ENCODE data around the gene CPSF7.
"Not testable (repeated sequence)": the region's sequence is repeated elsewhere in the genome, so short reads cannot be mapped to it uniquely, and the experiment has no call there.

The CPSF7 gene, protein sequence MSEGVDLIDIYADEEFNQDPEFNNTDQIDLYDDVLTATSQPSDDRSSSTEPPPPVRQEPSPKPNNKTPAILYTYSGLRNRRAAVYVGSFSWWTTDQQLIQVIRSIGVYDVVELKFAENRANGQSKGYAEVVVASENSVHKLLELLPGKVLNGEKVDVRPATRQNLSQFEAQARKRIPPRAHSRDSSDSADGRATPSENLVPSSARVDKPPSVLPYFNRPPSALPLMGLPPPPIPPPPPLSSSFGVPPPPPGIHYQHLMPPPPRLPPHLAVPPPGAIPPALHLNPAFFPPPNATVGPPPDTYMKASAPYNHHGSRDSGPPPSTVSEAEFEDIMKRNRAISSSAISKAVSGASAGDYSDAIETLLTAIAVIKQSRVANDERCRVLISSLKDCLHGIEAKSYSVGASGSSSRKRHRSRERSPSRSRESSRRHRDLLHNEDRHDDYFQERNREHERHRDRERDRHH

DNA sequence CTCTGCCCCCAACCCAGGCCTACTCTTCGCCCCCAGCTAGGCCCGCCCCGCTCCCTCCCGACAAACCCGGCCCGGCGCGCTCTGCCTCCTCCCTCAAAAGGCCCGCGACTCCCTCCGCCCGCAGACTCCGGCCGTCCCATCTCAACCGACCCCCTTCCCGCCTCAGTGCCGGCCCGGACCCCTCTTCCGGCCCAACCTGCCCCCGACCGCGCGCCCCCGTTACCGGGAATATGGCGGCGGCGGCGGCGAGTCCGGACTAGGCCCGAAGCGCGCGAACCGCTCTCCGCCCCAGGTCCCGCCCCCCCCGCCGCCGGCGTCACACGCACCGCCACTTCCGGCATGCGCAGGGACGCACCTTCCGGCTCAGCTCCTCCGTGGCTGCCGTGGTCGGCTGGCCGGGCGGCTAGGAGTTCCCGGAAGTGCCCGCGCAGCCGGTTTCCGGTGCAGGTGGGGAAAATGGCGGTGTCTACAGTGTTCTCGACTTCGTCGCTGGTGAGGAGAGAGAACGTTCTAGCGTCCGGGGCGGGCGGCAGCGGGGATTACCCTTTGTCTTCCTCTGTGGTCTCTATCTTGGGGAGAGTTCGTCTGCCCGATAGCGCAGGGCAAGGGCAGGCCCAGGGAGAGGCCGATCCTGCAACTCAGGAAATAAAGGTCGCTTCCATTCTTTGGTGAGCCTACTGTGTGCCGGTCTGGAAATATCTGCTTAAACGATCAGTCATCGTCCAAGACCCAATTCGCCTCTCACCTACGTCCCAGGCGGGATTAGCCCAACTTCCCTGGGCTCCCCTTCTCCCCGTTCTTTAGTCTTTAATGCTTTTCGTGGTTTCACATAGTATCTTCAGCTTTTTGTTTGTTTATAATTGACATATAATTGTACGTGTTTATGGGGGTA, at the start of gene CPSF7, which contains the start of gene SDHAF2:
Gene CPSF7 (minus strand): TSS at position 285 of the 892 bp plus-strand sequence. CDS start 740 bp downstream, outside the sequence.
Gene SDHAF2 (plus strand): TSS at position 434 of the 892 bp plus-strand sequence. CDS start 23 bp downstream, at position 457.
- peak; percentile 90 to 95 for DNase-seq

DNA sequence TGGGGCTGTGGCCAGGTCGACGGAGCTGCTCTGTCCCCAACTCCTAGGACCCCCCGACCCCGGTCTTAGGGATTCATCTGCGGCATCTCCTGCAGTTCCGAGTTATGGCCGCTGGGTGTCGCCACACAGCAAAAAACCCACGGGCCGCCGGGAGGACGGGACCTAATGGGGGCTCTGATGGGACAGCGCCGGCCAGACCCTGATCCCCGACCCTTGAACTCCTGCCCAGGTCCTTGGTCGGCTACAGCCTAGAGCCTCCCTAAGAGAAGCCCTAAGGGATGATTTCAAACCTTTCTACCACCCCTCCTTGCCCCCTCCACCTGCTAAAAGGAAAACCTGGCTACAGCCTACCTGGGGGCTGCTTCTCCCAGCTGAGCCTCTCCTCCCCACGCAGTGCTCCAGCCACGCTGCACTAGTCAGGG, 48.0 kb upstream of the CPSF7 start:
- peak; percentile 7 to 31 for DNase-seq

DNA sequence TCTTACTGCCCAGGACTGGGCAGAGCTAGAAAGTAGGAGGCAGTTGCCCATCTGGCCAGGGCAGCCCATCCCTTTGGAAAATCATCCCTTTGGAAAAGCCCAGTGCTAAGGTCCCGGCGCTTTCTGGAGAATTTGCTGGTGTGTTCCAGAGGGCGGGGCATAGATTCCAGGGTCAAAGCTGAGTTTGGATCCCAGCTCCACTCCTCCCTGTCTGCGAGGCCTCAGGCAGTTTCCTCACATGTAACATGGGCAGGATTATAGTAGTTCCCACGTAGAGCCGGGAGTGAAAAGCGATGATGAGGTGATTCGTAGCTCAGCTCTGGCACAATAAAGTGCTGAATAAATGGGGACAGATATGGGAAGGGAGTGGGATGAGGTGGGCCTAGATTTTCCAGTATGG, 47.4 kb upstream of the CPSF7 start:
- DNase-seq: no peak

DNA sequence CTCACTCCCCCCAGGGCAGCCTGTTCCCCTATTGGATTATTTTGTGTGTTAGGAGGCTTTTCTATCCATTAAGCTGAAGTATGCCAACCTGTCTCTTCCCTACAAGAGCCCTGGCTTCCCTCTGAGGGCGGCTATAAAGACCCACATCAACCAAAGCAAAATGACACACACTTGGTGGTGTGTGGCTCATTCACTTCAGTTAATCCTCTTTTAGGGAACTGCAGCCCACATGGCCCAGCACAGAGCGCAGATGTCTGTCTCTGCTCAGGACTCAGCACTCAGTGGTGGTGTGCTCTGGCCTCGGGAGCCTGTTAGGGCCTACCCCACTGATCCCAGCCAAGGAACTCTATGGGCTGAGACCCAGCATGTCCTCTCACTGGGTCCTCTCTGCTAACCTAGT, 46.6 kb upstream of the CPSF7 start:
- DNase-seq: no peak

DNA sequence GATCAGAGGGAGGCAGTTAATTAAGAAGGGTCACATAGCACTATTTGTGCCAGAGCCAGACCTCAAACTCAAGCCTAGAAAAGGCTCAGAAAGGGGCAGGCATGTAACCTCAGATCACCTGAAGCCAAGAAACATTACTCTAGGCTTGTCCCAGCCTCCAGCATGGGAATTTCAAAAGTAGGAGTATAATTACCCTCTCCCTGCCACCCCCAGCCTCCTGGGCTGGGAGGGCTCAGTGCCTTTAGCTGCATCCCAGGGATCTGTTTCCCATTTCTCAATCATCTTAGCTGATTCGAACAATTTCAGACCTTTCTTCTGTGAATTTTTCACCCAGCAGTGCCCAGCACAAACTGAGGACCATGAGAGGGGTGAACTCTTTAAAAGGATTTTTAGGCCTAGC, 45.7 kb upstream of the CPSF7 start:
- no peak for DNase-seq

GRCh38 chr11:61474013-61474643, 44.4 kb upstream of the CPSF7 start:
- DNase-seq: no peak

DNA sequence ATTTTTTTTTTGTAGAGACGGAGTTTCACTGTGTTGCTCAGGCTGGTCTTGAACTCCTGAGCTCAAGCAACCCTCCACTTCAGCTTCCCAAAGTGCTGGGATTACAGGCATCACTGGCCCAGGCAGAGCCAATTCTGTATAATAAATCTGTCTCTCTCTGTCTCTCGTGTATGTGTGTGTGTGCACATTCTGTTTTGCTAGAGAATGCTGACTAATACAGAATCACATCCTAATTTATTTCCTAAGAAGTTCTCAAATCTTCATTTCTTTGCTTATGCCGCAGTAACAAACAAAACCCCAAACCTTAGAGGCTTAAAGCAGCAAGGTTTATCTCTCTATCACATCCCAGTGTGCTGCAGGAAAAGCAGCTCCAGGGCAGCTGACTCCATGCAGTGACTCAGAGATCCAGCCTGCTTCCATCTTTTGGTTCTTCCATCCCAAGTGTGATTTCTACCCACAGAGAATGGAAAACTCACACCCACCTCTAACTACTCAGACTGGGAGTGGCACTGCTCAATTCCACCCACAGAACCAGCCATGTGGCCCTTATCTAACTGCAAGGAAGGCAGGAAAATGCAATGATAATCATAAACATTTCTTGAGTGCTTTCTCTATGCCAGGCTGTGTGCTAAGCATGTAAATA, 43.7 kb upstream of the CPSF7 start:
- no peak for DNase-seq

DNA sequence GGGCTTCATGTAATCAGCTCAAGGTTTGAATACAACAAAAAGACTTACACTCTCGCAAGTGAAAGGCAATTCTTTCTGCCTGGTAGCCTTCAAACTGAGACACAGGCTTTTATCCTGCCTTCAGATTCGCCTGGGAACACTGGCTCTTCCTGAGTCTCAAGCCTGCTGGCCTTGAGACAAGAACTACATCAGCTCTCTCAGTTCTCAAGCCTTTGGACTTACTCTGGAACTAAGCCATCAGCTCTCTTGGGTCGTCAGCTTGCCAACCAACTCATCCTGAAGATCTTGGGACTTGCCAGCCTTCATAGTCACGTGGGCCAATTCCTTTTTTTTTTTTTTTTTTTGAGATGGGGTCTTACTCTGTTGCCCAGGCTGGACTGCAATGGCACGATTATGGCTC, 43.1 kb upstream of the CPSF7 start:
- no peak for DNase-seq

DNA sequence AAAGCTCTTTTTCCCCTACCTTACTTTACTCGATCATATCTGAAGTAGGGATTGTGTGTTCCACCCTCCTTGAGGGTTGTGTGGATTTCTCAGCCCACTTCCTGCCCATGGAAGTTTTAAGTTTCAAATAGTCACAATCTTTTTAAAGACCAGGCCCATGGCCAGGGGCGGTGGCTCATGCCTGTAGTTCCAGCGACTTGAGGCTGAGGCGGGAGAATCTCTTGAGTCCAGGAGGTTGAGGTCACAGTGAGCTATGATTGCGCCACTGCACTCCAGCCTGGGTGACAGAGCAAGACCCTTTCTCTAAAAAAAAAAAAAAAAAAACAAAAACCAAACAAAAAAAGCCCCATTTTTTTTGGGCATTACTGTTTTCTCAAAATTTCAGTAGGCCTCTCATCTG, 42.5 kb upstream of the CPSF7 start:
- no peak for DNase-seq

DNA sequence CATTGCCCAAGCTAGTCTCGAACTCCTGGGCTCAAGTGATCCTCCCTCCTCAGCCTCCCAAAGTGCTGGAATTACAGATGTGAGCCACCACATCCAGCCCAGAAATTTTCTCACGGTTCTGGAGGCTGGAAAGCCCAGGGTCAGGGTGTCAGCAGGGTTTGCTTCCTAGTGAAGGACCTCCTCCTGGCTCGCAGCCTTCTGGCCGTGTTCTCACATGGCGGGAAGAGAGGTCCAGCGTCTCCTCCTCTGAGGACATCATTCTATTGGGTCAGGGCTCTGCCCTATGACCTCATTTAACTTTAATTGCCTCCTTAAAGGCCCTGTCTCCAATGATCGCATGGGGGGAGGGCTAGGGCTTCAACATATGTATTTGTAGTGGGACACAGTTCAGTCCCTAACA, 38.2 kb upstream of the CPSF7 start:
- DNase-seq: no peak

DNA sequence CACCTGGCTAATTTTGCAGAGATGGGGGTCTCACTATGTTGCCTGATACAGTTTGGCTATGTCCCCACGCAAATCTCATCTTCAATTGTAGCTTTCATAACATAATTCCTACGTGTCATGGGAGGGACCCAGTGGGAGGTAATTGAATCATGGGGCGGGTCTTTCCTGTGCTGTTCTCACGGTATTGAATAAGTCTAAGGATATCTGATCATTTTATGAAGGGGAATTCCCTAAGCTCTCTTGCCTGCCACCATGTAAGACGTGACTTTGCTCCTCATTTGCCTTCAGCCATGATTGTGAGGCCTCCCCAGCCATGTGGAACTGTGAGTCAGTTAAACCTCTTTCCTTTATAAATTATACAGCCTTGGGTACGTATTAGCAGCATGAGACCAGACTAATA, 37.8 kb upstream of the CPSF7 start:
- DNase-seq: not testable (repeated sequence)

- DNase-seq: no peak
These were observed 31.2 kb upstream of the CPSF7 start for GRCh38 chr11:61460986-61461385.

- no peak for DNase-seq
These were observed 30.7 kb upstream of the CPSF7 start for GRCh38 chr11:61460474-61460881.

- no peak for DNase-seq
These were observed 24.7 kb upstream of the CPSF7 start for GRCh38 chr11:61454520-61454919.

DNA sequence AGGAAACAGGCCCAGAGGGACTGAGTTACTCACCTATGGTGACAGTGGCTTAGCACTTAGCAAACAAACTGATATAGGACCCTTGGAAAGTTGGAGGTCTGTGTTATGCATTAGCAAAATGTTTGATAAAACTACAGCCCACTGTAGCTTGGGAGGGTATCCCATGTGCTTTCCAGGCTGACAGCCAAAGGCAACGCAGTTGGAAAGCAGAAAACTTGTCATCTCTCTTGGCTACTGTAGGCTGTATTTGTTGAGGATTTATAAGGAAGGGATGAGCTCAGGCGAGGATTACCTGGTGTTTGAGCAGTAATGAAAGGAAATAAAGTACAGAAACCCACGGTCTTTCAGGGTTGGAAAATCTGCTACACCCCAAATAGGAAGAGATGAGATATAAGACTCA, 23.9 kb upstream of the CPSF7 start:
- DNase-seq: no peak

GRCh38 chr11:61452825-61453224, 23.1 kb upstream of the CPSF7 start:
- no peak for DNase-seq

- DNase-seq: no peak
These were observed 18.8 kb upstream of the CPSF7 start for GRCh38 chr11:61448552-61448927.

- no peak for DNase-seq
These were observed 18.1 kb upstream of the CPSF7 start for GRCh38 chr11:61447601-61448551.

DNA sequence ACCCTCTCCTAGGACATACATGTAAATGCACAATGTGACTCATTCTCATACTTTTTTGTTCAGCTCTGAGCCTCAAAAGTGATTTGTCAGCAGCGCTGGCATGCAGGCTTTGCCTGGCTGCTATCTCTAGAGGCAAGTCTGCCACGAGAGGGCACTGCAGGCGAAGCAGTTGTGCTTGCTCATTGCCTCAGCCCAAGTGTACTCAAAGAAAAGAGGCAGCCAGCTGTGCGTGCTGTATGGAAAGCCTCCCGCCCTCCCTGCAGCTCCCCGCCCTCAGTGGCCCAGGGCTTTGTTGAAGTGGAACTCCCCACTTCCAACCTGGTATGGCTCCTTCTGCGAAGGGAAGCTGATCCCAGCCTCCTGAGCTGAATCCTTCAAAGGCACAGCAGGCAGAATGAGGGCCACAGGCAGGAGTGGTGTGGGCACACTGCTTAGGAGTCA, 16.5 kb upstream of the CPSF7 start:
- DNase-seq: peak; percentile 29 to 71

DNA sequence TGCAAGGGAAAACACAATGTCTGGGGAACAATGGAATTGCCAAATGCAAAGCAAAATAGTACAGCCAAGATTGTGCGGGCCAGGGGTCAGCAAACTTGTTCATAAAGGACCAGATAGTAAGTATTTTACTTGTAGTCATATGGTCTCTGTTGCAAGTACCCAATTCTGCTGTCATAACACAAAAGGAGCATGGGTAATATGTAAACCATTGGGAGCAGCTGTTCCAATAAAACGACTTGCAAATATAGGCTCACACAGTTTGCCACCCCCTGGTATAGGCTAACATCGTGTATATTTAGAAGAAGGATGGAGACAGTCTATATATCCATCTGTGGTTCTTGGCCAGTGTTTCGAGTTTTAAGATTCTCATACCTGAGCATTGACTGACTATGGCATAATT, 15.7 kb upstream of the CPSF7 start:
- no peak for DNase-seq

- DNase-seq: no peak
These were observed 12.8 kb upstream of the CPSF7 start for GRCh38 chr11:61442616-61443015.
